KG1 (cell line): Measurements from ENCODE around the gene DIABLO.
"Not testable (repeated sequence)": the region's sequence is repeated elsewhere in the genome, so short reads cannot be mapped to it uniquely, and the experiment has no call there.

Source experiments
- DNase-seq: peaks from one replicate; lab custom pipeline; 2025; lab: John Stamatoyannopoulos, UW

DIABLO gene

DNA sequence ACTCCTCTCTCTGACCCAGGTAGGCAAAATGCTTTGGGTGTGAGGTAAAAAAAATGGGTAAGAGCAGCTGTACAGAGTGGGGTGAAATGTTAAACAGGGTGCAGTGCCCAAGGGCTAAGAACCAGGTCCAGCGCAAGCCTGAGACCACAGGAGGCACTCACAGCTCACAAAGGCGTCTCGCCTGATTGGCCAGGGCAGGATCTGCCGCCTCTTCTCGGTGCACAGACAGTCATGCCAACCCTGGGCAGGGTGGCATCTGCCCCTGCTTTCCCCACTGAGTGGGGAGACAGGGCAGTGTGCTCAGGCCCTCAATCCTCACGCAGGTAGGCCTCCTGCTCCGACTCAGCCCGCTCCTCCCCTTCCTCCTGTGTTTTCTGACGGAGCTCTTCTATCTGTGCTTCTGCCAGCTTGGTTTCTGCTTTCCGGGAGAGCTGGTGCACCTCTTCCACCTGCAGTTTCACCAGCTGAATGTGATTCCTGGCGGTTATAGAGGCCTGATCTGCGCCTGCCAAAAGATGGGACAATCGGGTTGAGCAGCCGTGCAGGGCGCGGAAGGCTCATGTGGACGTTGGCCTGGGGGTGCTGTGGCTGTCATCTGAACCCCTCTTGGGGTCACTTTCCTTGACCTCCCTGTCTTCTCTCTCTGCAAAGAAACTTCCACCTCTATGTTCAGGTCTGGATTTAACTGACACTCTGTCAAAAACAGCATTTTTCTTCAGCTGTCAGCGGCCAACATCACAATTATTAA lies 17.6 kb downstream of the DIABLO start:
- no peak for DNase-seq

DNA sequence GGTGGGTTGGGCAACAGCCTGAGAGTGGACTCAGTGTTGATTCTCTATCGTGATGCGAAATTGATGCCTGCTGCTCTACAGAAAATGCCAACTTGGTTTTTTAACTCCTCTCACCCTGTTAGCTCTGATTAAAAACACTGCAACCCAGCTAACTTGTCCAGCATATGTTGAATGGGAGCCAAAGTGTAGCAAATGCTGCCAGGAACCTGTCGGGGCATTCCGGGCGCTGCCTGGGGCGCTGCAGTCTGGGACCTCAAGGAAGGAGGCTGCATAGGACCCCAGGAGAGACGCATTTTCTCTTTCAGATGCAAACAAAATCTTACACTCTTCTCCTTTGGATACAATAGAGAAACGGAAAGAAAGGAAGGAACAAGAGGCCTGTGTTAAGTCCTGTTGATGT lies 18.5 kb downstream of the DIABLO start:
- DNase-seq: no peak

DNA sequence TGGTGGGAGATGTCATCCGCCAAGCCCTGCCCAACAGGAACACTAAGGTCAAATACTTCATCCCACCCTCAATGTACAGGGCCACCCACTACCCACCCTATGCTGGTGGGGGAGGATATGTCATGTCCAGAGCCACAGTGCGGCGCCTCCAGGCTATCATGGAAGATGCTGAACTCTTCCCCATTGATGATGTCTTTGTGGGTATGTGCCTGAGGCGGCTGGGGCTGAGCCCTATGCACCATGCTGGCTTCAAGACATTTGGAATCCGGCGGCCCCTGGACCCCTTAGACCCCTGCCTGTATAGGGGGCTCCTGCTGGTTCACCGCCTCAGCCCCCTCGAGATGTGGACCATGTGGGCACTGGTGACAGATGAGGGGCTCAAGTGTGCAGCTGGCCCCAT lies 18.9 kb downstream of the DIABLO start:
- no peak for DNase-seq

DNA sequence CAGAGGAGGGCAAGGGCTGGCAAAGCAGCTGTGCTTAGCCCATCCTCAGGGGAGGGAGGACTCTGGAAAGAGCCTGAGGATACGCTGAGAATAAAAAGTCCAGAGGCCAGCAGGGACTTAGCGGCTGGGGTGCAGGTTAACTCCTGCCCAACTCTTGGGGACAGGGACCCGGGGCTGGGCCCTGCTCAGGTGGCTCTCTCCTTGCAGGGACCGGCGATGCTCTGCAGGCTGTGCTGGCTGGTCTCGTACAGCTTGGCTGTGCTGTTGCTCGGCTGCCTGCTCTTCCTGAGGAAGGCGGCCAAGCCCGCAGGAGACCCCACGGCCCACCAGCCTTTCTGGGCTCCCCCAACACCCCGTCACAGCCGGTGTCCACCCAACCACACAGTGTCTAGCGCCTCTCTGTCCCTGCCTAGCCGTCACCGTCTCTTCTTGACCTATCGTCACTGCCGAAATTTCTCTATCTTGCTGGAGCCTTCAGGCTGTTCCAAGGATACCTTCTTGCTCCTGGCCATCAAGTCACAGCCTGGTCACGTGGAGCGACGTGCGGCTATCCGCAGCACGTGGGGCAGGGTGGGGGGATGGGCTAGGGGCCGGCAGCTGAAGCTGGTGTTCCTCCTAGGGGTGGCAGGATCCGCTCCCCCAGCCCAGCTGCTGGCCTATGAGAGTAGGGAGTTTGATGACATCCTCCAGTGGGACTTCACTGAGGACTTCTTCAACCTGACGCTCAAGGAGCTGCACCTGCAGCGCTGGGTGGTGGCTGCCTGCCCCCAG lies 19.6 kb downstream of the DIABLO start:
- no peak for DNase-seq

DNA sequence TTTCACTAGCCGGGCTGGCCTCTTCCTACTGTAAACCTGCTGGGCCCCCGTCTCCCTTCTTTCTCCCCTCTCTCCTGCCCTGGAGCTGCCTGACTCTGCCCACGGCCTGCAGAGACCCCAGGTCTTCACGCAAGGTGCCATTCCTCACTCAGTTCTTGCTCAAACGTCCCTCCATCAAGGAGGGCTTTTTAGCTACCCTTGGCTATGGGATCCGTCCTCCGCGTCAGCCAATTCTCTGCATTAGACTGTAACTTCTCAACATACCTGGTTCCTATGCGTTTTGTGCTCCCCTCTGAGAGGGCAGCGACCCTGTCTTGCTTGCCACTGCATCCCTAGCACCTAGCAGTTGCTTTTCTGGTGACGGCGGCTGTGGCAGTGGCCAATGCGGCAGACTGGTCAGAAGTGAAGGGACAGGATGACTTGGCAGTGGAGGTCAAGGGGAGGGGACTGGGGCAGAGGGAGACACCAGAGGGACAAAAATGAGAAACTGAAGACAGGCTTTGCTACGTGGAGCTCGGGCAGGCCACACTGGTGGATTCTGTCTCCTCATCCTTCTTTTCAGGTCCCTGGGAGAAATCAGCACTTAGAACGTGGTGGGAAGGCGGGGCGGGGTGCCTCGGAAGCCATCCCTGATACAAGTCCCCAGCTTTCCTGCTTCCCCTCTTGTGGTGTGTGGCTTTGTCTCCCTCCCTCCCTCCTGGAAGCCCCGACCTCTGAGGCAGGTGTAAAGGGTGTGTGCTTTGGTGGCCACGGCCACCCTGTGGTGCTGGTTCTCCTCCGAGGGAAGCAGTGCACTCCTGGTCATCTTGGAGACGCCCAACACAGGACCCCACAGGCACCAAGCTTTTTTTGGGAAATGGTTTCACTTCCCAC lies 20.6 kb downstream of the DIABLO start:
- DNase-seq: no peak

DNA sequence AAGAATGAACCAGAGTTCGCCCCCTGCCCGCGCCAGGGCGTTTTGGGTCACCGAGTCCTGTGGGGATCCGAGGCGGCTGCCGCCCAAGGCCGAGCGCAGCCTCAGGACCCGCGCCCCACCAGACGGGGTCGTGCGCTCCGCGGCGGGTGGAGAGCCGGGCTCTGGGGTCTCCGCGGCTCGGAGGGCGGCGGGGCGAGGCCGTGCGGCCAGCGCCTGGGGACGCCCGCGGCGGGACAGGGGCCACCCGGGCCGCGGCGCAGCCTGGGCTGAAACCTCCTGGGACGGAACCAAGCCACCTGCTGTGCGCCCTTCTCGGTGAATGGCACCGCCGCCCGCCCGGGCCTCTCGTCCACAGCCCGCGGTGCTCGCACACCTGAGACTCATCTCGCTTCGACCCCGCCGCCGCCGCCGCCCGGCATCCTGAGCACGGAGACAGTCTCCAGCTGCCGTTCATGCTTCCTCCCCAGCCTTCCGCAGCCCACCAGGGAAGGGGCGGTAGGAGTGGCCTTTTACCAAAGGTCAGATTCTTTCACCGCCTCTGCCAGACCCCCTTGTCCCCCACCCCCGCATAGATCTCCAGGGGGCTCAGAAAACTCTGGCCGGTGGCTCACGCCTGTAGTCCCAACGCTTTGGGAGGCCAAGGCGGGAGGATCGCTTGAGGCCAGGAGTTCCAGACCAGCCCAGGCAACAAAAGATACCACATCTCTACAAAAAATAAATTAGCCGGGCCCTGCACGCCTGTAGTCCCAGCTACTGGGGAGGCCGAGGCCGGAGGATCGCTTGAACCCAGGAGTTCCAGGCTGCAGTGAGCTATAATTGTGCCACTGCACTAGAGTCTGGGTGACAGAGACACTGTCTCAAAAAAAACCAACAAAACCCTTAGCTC lies 21.4 kb downstream of the DIABLO start:
- no peak for DNase-seq

DNA sequence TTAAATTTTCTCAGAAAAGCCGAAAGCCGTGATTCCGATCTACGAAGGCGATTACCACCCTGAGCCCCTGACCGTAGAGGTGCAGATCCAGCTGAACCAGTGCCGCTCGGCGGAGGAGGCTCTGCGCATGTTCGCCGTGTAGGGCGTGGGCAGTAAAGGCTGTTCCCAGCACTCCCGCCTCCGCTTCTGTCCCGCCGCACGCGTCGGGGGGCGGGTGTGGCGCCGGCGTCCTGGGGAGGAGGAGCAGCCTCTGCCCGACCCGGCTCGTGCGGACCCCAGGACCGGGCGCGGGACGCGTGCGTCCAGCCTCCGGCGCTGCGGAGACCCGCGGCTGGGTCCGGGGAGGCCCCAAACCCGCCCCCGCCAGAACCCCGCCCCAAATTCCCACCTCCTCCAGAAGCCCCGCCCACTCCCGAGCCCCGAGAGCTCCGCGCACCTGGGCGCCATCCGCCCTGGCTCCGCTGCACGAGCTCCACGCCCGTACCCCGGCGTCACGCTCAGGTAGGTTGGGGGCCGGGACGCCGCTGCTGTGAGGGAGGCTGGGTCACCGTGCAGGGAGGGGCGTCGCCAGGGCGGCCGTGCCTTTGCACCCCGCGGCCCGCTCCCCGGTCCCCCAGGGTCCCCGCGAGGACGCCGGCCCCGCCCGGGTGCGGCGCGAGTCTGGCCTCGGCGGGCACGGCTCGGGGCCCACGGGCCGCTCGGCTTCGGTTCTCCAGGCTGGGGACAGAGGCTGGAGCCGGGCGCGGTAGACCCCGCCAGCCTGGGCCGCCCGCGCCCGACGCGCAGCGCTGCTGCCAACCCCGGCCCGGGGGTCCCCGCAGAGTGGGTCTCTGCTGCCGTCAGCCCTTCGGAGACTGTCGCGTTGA lies 22.3 kb downstream of the DIABLO start, which contains the start of gene B3GNT4:
TSS of gene B3GNT4 (plus strand) at position 409 of the 866 bp plus-strand sequence. CDS start 910 bp downstream, outside the sequence.
- DNase-seq: no peak

DNA sequence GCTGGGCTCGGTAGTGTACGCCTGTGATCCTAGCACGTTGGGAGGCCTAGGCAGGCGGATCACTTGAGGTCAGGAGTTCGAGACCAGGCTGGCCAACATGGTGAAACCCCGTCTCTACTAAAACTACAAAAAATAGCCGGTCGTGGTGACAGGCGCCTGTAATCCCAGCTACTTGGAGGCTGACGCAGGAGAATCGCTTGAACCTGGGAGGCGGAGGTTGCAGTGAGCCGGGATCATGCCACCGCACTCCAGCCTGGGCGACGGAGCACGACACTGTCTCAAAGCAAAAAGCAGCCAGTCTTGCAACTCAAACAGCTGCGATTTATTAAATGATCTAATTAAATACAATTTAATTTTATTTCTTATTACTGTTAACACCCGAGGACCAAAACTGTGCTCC lies 23.0 kb downstream of the DIABLO start:
- not testable (repeated sequence) for DNase-seq

DNA sequence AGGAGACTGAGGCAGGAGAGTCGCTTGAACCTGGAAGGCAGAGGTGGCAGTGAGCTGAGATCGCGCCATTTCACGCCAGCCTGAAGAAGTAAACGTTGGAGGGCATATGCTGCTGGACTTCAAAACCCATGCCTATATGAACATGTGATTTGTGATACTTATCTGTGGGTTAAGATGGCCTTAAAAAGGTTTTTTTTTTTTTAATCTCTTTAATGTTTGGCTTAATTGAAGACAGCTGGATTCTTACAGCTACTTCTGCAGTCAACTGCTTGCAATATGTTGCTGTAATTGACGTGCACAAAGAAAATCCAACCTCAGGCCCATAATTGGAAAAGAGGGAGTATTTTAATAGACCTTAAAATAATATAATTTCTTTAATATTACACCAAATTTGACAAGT lies 23.8 kb downstream of the DIABLO start:
- DNase-seq: no peak

DNA sequence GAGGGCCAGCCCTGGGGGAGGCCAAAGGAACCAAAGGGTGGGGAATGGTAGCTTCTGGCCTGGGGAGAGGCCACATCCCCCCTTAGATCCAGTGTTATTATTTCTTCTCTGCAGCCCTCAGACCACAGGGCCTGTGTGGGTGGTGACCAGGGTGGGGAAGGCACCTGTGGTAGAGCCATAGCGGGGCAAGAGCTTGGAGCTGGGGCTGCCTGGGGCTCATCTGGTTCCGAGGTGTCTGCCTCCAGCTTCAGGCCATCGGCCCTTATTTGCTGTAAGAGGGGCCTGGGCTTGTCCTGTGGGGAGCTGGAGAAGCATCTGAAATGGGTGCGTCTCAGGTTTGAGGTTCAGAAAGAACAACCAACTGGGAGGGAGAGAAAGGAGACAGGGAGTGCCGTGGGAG lies 24.5 kb downstream of the DIABLO start:
- no peak for DNase-seq

DNA sequence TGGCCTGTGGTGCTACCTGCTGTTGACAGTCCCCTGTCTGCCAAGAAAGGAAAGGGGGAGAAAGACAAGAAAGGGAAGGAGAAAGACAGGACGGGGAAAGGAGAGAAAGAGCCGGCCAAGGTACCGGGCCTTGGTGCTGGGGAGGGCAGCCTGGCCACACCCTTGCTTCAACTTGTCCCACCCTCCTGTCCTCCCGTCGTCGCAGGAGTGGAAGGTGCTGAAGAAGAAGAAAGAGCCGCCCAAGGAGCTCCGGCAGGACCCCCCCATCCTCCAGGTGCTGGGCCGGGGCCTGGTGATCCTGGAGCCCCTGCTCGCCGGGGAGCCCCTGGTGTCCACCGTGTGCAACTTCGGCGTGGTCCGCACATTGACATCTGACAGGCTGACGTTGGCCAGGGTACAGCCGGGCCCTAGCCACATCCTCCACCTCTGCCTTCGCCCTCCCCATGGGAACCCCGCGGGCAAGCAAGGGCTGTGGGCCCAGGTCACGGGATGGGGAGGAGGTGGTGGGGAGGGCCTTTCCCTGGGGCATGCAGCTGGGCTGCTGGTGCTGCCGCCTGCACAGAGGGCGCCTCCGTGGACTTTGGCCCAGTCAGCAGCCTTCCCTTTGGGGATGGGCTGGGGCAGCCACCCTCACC lies 25.2 kb downstream of the DIABLO start:
- DNase-seq: no peak

DNA sequence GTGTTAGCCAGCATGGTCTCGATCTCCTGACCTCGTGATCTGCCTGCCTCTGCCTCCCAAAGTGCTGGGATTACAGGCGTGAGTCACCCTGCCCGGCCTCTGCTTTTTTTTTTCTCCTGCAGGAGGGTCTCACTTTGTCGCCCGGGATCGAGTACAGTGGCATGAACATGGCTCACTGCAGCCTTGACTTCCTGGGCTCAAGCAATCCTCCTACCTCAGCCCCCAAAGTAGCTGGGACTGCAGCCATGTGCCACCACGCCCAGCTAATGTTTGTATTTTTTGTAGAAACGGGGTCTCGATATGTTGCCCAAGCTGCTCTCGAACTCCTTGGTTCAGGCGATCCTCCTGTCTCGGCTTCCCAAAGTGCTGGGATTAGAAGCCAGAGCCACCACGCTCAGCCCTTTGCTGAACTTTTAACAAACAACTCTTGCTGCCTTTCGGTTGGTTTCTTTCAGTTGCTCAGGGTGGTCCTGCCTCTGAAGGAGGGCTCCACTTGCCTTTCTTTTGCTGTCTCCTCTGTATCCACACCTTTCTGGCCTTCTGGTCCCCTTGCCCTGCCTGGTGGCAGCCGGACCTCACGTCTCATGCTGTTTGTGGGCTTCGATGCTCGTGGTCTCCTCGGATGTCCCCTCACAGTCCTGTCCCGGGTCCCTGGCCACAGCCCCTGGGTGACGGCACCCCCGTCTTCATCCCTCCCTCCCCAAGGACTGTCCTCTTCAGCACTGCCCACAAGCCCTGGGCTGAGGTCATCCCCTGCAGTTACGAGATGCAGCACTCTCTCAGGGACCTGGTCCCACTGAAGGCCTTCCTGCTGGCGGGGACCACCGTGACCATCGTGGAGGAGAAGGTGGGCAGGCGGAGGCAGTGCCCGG lies 26.1 kb downstream of the DIABLO start:
- no peak for DNase-seq

DNA sequence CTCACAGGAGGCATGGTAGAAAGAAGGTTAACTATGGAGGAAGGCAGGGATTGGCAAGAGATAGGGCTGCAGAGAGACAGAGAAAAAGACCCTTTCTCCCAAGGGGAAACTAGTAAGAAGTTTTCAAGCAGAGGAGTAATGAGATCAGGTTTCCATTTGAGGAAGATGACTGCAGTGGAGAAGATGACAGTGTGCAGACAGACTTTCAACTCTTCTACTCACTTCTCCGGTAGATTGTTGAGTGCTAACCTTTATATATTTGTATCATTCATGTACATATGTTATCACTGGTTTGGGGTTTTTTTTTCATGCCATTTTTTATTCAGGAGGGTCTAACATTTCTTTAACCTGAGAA lies 28.3 kb downstream of the DIABLO start:
- DNase-seq: no peak

DNA sequence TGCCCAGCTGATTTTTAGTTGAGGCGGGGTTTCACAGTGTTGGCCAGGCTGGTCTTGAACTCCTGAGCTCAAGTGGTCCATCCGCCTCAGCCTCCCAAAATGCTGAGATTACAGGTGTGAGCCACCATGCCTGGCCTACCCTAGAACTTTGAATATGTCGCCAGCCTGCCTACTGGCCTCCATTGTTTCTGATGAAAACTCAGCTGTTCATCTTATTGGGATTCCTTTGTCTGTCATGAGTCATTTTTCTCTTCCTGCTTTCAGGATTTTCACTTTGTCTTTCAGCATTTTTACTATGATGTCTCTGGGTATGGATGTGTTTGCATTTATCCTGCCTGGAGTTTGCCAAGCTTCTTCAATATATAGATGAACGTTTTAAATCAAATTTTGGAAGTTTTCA lies 30.4 kb downstream of the DIABLO start:
- DNase-seq: no peak

DNA sequence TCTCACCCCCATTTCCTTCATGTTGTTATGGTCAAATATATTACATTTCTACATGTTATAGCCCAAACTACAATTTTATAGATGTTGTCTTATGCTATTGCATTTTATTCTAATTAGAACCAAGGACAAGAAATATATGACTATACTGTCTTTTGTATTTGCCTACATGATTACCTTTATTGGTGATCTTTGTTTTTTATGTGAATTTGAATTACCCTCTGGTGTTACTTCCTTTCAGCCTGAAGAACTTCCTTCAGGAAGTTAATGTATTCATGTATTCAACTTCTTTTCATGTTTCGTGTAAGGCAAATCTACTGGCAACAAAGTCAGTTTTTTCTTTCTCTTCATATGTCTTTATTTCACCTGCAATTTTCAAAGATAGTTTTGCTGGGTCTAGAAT lies 31.0 kb downstream of the DIABLO start:
- DNase-seq: no peak

DNA sequence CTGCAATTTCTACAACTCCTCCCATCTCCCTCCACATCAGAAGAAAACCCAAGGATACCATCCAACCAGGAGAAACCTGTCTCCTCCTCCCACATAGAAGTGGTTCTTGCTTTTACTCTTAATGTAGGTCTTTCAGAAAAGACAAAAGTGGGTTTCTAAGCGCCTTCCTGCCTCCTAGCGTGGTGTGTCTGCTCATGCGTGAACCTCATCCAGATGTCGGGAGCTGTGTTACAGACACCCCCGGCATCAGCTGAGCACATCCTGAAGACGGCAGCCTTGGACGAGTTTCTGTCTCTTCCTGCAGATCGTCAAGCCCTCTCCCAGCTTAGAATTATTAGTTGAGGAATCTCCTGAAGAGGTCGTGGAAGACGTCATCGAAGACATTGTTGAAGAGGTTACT lies 33.4 kb downstream of the DIABLO start:
- DNase-seq: no peak

DNA sequence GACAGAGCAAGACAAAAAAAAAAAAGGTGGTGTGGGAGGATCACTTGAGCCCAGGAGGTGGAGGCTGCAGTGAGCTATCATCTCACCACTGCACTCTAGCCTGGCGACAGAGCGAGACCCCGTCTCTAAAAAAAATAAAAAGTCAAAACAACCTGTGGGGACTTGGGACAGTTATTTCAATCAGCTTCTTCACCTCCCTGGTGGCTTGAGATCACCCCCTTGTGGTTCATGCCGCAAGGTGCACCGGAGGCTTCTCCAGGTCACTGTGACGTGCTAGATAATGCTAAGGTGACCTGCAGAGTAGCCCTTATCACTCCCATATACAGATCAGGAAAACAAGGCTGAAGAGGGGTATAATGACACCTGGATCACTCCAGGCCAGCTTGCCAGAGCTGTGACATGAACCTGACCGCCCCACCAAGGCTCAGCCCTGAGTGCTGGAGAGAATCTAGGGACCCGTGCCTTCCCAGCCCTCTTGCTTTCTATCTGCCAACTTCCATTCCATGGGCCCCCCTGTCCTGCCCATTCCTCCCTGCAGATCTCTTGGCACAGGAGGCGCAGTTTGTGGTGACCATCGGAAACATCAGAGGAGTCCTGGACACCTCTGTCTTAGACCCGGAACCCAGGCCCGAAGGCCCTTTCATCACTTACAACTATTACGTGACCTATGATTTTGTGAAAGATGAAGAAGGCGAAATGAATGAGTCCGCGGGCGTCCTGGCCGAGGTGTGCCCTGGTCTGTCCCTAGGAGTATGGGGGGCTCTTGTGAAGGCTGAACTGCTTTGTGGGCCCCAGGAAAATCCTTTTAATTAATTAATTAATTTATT lies 34.8 kb downstream of the DIABLO start:
- peak; percentile 13 for DNase-seq
